Stimulated activated CD8-positive, alpha-beta memory T cell treated with anti-CD3 and anti-CD28 coated beads, Interleukin-7, amount 100 ng/mL, for 48 hours (primary cell): ENCODE results near the gene GM2A.
"Not testable (repeated sequence)": the region's sequence is repeated elsewhere in the genome, so short reads cannot be mapped to it uniquely, and the experiment has no call there.

ENCODE experiments used
- DNase-seq, 2 donors: peaks; one replicate each; pipeline ENCODE4 v3.0.0-alpha.2; 2020; ENCODE audit warnings: low read depth in 1 of 2; ENCODE audit errors: extremely low read depth in 1 of 2

Gene GM2A

DNA sequence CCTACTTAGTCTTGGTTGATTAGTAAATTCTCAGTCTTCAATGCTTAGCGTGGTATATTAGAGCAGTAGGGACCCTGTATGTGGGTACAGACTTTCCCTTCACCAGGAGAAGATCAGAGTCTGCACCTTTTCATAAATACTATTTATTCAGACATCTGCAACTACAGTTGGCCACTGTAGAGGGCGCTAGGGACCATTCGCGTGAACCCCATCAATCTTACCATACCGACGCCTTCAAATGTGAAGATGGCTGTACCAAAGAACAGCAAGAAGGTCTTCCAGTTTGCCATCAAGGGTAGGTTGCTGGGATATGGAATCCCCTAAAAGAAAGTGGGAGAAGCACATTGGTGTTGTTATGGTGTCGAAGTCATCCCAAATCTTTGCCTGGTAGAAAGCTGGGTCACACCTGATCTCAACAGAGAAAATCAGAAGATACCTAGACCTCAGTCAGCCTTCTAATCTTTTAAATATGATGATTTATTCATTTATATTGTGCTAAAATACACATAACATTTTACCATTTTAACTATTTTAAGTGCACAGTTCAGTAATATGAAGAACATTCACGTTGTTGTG lies 31.5 kb downstream of the GM2A start:
- no peak for DNase-seq

DNA sequence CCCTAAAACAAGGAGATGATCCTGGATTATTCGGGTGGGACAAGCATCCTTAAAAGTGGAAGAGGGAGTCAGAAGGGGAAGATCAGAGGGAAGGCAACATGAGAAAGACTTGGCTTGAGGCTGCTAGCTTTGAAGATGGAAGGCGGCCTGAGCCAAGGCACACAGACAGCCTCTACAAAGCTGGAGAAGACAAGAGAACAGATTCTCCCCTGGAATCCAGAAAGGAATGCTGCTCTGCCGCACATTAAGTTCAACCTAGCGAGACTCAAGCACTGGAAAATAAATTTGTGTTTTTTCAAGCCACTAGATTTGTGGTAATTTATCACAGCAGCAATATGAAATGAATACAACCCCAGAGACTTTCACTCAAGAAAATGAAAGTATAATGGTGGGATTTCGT lies 32.7 kb downstream of the GM2A start:
- DNase-seq, result no peak

- DNase-seq, result no peak
Observed at GRCh38 chr5:151286246-151286645, 33.3 kb downstream of the GM2A start.

DNA sequence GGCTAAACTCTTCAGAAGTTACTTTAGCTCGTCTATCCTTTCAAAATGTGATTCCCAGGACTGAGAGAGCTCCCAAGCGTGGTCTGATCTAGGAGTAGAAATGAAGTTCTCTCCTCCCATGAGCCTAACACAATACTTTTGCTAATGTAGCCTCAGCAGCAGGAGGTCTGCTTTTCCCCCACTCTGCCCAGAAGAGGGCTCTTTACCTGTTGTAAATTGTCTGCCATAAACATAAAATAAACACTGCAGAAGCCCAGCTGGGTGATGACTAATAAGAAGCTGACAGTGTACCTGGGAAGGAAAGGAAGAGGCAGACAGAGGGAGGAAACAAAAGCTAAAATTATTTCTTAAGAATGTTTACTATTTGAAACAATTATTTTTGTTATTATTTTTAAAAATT lies 35.2 kb downstream of the GM2A start:
- DNase-seq, result no peak

- DNase-seq, result no peak
Observed at GRCh38 chr5:151293624-151294023, 40.6 kb downstream of the GM2A start.

GRCh38 chr5:151295138-151295537 lies 42.2 kb downstream of the GM2A start:
- DNase-seq, result no peak

GRCh38 chr5:151295791-151296477 lies 42.9 kb downstream of the GM2A start:
- DNase-seq, result no peak

DNA sequence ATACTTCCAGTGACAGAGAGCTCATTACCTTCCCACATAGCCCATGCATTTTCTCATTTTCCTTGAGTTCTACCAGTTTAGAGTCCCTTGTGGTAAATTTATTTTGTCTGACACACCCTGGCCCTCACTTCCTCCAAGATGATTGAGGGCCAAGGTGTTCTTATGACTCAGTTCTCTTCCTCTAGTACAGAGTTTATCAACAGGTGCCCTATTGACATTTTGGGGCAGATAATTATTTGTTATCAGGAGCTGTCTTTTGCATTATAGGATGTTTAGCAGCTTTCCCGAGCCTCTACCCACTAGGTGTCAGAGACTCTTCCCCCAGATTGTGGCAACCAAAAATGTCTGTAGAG lies 43.5 kb downstream of the GM2A start:
- DNase-seq, result no peak

DNA sequence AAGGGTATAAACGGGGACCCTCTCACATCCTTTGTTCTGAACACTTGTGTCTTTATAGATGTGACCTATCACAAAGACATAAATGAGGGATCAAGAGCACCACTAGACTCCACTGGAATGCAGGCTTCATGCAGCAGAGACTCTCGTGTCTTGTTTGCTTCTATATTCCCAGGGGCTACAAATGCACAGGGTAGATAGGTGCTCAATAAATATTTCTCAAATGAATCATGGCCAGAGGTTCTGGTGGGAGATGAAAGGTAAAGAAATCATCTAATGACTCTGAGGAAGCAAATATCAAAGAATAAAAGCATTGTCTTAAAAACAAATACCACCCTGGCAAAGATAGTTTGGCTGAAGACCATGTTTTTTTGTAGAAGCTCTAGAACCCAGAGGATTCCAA lies 44.0 kb downstream of the GM2A start:
- no peak for DNase-seq

DNA sequence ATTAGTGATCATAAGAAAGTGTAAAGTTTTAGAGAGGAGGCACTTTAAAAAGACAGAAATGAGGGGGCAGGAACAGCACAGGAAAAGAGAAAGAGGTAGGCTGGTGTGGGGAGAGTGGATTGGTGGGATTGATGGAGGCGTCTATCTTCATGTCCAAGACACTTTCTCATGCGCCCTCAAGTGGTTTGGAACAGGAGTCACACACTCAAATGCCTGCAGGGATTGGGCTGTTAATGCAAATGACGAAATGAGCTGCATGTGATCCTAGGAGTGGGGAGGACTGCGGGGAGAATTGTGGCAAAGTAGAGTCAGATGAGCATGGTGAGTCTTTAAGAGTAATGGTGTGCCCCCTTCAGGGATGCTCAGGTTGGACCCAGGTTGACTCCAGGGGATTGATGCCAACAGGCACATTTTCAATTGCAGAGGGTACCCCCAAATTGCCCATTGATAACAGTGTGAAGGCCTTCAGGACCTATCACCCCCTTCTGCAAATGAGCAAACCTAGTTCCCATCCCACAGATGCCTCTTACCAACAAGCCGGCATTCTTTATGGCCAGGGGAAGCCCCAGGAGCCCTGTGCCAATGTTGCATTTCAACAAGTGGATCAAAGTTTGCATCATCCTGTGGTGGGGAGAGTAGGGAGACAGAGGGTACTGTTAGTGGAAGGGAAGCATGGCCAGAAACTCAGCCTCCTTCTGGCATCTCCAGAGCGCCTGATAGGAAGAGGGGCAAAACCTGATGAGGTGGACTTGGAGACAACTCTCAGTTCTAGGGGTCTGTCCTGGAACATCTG lies 45.3 kb downstream of the GM2A start:
- no peak for DNase-seq

GRCh38 chr5:151303666-151304065 lies 50.7 kb downstream of the GM2A start, which contains the start of gene SLC36A3:
Gene SLC36A3, minus strand, starts transcription at chr5:151303766. Its CDS starts 412 bp downstream, at chr5:151303354.
- no peak for DNase-seq

DNA sequence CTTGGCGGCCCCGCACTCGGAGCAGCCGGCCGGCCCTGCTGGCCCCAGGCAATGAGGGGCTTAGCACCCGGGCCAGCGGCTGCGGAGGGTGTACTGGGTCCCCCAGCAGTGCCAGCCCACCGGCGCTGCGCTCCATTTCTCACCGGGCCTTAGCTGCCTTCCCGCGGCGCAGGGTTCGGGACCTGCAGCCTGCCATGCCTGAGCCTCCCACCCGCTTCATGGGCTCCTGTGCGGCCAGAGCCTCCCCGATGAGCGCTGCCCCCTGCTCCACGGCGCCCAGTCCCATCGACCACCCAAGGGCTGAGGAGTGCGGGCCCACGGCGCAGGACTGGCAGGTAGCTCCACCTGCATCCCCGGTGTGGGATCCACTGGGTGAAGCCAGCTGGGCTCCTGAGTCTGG lies 56.3 kb downstream of the GM2A start:
- DNase-seq, result not testable (repeated sequence)

DNA sequence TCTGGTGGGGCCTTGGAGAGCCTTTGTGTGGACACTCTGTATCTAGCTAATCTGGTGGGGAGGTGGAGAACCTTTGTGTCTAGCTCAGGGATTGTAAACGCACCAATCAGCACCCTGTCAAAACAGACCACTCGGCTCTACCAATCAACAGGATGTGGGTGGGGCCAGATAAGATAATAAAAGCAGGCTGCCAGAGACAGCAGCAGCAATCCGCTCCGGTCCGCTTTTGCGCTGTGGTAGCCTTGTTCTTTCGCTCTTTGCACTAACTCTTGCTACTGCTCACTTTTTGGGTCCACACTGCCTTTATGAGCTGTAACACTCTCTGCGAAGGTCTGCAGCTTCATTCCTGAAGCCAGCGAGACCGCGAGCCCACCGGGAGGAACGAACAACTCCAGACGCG lies 56.8 kb downstream of the GM2A start:
- not testable (repeated sequence) for DNase-seq

DNA sequence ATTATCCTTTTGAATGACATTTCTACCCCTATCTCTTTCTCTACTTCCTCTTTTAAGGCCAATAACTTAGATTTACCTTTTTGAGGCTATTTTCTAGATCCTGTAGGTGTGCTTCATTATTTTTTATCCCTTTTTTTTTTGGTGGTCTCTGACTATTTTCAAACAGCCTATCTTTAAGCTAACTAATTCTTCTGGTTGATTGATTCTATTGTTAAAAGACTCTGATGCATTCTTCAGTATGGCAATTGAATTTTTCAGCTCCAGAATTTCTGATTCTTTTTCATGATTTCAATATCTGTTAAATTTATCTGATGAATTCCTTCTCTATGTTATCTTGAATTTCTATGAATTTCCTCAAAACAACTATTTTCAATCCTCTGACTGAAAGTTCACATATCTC lies 57.9 kb downstream of the GM2A start:
- DNase-seq, result no peak

DNA sequence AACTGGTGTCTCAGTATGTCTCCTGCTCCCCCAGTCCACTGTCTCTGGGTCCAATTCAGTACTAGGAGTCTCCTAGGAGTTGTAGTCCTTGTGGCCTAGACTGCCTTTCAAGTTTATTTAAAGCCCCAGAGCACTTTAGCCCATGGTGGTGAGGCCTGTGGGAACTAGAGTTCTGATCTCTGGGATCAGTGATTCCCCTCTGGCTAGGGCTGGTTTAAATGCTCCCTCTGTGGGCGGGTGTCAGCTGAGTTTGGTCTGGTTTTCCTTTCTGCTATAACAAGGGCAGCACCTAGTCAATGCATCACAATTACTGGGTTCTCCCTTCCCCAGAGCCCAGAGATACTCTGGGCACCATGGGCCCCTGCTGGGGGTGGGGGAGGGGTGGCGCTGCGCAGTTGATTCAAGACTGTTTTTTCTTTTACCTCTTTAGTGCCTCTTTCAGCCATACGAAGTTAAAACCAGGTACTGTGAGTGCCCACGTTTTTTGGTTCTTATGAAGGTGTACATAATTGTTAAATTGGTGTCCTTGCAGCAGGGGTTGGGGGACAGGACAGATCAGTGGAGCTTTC lies 59.9 kb downstream of the GM2A start:
- DNase-seq, result no peak

- DNase-seq, result no peak
Observed at GRCh38 chr5:151313357-151313756, 60.4 kb downstream of the GM2A start.

GRCh38 chr5:151315998-151316597 lies 63.1 kb downstream of the GM2A start:
- DNase-seq, result peak in 1 of 2 donors; percentile 45

GRCh38 chr5:151317871-151318270 lies 64.9 kb downstream of the GM2A start:
- DNase-seq, result no peak

GRCh38 chr5:151318850-151319732 lies 66.1 kb downstream of the GM2A start:
- DNase-seq, result no peak
